Measurements from ENCODE around the gene HP1BP3.

HP1BP3 gene

DNA sequence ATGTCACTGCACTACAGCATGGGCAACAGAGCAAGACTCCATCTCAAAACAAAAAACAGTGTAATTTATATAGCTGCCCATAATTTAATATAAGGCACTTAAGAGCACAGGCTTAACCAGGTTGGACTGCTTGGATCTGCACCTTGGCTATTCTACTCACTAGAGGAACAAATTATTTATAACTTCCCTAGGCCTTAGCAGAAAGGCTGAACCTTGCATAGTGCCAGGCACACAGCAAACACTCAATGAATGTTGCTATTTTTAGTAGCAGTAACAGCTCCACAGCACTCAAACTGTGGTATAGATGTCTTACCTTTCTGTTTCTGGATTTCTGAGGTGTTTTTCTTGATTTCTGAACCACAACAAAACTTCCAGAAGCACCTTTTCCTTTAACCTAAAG is 19.8 kb downstream of the HP1BP3 start:
- DNase-seq, result no peak

DNA sequence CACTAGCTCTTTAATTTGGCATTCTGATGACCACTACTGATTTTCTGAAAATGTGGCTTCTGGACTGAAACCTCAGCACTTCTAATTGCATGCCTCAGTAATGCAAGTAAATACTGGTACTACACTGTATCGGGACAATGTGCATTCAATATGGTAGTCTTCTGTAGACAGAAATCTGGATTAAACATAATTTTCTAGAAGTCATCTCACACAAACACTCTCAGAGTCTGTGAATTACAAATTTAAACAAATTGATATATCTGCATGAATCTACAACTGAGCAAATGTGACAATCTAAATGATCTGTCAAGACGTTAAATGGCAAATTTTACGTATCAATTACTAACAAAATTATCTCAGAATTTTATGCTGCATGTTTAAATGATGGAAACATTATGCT is 23.7 kb downstream of the HP1BP3 start:
- no peak for DNase-seq

- DNase-seq, result no peak
Observed at GRCh38 chr1:20760322-20760721, 26.8 kb downstream of the HP1BP3 start.

- DNase-seq, result no peak
Observed at GRCh38 chr1:20753589-20753988, 33.5 kb downstream of the HP1BP3 start.

DNA sequence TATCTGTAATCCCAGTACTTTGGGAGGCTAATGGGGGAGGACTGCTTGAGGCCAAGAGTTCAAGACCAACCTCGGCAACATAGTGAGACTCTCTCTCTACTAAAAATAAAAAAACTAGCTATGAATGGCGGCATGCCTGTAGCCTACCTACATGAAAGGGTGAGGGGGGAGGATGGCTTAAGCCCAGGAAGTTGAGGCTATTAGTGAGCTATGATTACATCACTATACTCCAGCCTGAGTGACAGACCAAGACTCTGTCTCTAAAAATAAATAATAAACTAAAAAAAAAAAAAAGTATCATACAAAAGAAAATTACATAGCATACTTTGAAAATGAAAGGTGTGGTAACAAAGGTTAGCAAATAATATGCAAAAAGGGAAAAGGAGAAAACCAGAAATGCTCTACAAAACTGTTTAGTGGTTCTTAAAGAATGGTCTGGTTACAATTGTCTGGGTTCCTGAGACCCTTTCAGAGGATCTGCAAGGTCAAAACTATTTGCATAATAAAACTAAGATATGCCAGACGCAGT is 35.6 kb downstream of the HP1BP3 start:
- no peak for DNase-seq

DNA sequence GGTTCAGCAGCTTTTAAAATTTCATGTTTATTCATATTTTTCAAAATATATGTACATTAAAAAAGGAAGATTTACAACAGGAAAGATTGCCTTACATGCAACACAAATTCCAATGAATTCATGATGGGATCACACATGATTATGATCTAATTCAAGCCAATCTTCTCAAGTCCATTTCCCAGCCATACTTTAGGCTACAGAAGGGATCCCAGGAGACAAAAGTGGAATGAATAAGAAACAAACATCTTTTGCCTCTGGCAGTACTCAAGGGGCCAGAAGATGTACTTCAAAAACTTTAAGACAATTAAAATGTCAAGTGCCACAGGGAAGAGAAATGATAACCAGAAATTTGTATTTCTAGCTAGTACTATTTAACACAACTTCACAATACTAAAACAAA is 44.4 kb downstream of the HP1BP3 start:
- no peak for DNase-seq

- DNase-seq, result no peak
Observed at GRCh38 chr1:20740781-20741180, 46.3 kb downstream of the HP1BP3 start.

GRCh38 chr1:20739225-20739624 is 47.9 kb downstream of the HP1BP3 start:
- DNase-seq, result no peak

- DNase-seq, result no peak
Observed at GRCh38 chr1:20735581-20736111, 51.5 kb downstream of the HP1BP3 start.

- no peak for DNase-seq
Observed at GRCh38 chr1:20733360-20733975, 53.6 kb downstream of the HP1BP3 start.

GRCh38 chr1:20732588-20733359 is 54.3 kb downstream of the HP1BP3 start, which contains the start of gene SH2D5:
SH2D5 (minus strand) TSS chr1:20732703; CDS start chr1:20728044, 4,659 bp downstream.
- DNase-seq, result peak; percentile 29

DNA sequence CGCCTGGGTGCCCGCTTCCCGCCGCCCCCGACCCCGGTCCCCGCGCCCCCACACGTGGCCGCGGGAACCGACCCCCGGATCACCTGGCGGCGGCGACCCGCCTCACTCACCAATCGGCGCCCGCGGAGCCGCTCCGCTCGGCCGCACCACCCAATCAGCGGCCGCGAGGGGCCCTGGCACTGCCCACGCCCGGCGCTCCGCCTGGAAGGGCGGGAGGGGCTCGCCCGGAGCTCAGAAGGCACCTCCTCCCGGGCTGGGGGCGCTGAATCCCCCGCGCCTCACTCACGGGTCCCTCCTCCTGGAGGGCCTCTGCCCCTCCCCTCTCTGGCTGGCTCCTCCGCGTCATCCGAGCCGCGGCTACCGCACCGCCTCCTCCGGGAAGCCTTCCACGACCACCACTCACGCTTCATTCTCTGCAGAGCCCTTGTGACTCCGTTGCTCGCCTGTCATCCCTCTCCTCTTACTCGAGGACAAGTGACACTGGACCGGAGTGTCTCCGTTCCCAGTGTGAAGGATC is 55.0 kb downstream of the HP1BP3 start:
- peak; percentile 22 for DNase-seq

GRCh38 chr1:20731057-20731991 is 55.8 kb downstream of the HP1BP3 start:
- DNase-seq, result no peak

DNA sequence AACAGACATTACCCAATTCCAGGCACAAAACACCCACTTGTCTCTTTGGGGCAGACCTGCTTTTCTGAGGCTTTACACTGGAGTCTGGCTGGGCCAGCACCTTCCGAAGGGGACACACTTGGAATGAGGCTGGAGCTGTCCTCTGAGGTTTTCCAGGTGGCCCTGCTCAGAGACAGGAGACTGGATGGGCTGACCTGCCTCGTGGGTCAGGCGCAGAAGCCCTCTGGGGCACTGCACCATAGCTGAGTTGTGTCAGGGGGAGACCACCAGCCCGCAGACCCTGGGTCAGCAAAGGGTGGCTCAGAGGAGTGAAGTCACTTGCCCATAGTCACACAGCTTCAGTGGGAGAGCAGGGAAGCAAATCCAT is 56.4 kb downstream of the HP1BP3 start:
- DNase-seq, result no peak

- DNase-seq, result no peak
Observed at GRCh38 chr1:20729990-20730689, 57.0 kb downstream of the HP1BP3 start.

- no peak for DNase-seq
Observed at GRCh38 chr1:20729155-20729931, 57.8 kb downstream of the HP1BP3 start.

DNA sequence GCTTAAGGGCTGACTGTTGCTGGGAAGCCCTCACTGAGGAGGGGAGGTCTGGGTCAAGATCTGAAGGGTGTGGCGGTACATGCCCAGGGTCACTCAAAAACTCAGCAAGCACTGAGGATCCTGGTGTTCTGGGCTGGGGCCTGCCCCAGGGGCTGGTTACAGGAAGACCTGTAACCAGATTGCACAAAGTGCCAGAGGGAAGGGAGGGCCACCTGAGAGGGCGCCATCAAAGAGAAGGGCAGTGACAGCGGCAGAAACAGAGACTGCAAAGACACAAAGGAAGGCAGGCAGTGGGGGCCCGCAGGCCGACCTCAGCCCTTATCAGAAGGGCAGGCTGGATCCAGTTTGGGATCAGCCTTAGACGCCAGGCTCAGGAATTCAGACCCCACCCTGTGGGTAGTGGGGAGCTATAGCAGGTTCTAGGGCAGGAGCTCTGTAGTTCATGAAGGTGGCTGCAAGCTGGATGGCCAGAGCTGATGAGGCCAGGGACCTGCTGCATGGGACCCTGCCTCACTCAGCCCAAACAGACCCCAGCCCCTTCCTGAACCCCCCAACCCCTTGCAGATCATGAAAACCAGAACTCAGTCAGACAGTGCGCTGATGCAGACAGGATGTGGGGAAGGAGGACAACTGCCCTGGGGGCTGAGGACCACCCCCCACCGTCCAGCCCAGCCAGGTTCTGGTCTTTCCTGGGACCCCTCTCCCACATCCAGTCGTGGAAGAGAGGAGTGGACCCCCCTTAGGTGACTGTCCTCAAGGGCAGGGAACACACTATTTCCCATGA is 58.5 kb downstream of the HP1BP3 start:
- no peak for DNase-seq

DNA sequence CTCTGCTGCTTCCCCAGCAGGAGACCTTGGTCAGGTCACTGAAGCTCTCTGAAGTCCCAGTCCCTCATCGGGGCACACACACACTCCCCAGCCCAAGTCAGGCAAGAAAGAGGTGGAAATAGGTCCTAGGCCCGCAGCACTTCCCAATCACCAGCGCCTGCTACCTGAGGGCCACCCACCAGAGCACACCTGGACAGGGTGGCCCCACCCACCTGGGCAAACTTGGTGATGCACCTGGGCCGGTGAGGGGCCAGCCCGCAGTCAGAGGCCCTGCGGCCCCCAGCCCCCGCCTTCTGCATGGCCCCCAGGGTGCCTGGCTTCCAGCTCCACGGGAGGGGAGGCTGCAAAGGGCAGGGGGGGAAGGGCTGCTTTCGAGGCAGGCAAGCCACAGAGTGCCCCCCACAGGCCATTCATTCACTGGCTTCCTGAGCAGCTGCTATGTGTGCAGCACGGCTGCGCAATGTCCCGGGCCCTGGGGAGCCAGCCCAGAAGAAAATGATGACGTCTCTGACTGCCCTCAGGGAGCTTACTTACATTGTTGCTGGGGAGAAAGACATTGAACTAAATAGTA is 59.3 kb downstream of the HP1BP3 start:
- no peak for DNase-seq

DNA sequence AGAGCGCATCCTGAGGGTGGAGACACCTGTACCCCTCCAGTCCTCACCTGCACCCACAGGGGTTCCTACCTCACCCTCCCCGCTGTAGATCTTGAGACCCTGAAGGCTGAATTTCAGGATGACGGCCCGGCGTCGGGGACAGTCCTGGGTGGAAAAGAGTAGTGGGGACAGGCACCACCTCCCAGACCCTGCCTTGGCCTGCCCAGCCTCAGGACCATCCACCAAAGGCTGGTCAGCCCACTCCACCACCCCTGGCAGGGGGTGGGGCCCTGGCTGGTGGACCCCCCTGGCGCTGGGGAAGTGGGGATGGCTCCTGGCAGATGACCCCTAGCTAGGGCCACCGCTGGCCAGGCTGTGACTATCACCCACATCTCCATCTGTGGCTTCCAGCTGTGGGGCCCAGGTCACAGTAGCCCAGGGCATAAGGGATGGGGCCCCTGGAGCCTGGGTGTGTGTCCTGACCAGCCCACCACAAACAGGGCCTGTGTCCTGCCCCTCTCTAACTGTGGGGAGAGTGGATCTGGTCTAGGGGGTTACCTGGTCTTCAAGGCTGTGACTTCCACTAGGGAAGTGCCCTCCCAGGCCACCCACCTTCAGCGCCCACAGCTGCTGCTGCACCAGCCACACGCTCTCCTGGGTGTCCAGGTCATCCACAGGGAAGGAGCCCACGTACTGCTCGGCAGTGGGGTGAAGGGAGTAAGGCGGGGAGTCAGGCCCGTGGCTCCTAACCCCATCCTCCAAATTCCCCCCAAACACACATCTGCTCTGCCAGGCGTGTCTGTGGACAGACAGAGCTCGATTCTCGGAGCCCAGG is 60.0 kb downstream of the HP1BP3 start:
- no peak for DNase-seq

All from NCI-H1694 (cell line).